ENCODE results near the gene TDRD7.
A peak's percentile ranks its signal among the peaks of the same experiment; 100 is the strongest.

TDRD7 gene

GRCh38 chr9:97519441-97519970 lies 107.6 kb downstream of the TDRD7 start:
- no peaks in the 10 kb centered on the region for H3K36me3 ChIP-seq (ENCODE audit: low read depth)
- H3K9me3 ChIP-seq (ENCODE audit: severe bottlenecking), result no peaks in the 10 kb centered on the region
- H3K4me3 ChIP-seq (ENCODE audit: severe bottlenecking), result no peak overlapping the region
- H3K27me3 ChIP-seq (ENCODE audit: insufficient read depth, poor library complexity, severe bottlenecking), result no peaks in the 10 kb centered on the region
- TF ChIP-seq CTCF (IDR thresholded peaks at IDR 0.05; ENCODE audit: poor library complexity, severe bottlenecking), result no peak
- no peak overlapping the region for H3K27ac ChIP-seq (ENCODE audit: poor library complexity, severe bottlenecking)
- no peak for ATAC-seq (ENCODE audit: low read depth)
- no peak for DNase-seq (ENCODE audit: low spot score)
- no peaks in the 10 kb centered on the region for H3K4me1 ChIP-seq (ENCODE audit: insufficient read depth, poor library complexity, severe bottlenecking)

GRCh38 chr9:97521576-97522333 lies 109.9 kb downstream of the TDRD7 start:
- Histone ChIP-seq H3K9me3 (ENCODE audit: severe bottlenecking) (no peaks in the 10 kb centered on the region), H3K27ac (ENCODE audit: poor library complexity, severe bottlenecking) (no peak overlapping the region), H3K4me1 (ENCODE audit: insufficient read depth, poor library complexity, severe bottlenecking) (peaks cover 9% of the 10 kb centered on the region), H3K27me3 (ENCODE audit: insufficient read depth, poor library complexity, severe bottlenecking) (no peaks in the 10 kb centered on the region), H3K36me3 (ENCODE audit: low read depth) (no peaks in the 10 kb centered on the region), H3K4me3 (ENCODE audit: severe bottlenecking) (no peak overlapping the region)
- TF ChIP-seq CTCF (IDR thresholded peaks at IDR 0.05; ENCODE audit: poor library complexity, severe bottlenecking), result no peak
- no peak for ATAC-seq (ENCODE audit: low read depth)
- no peak for DNase-seq (ENCODE audit: low spot score)

- no peak overlapping the region for H3K4me3 ChIP-seq (ENCODE audit: severe bottlenecking)
- H3K27ac ChIP-seq (ENCODE audit: poor library complexity, severe bottlenecking), result no peak overlapping the region
- no peaks in the 10 kb centered on the region for H3K9me3 ChIP-seq (ENCODE audit: severe bottlenecking)
- no peak for TF ChIP-seq CTCF (IDR thresholded peaks at IDR 0.05; ENCODE audit: poor library complexity, severe bottlenecking)
- no peaks in the 10 kb centered on the region for H3K27me3 ChIP-seq (ENCODE audit: insufficient read depth, poor library complexity, severe bottlenecking)
- ATAC-seq (ENCODE audit: low read depth), result no peak
- H3K36me3 ChIP-seq (ENCODE audit: low read depth), result no peaks in the 10 kb centered on the region
- peaks cover 9% of the 10 kb centered on the region for H3K4me1 ChIP-seq (ENCODE audit: insufficient read depth, poor library complexity, severe bottlenecking)
- DNase-seq (ENCODE audit: low spot score), result no peak
Observed at GRCh38 chr9:97524424-97524823, 112.5 kb downstream of the TDRD7 start.

GRCh38 chr9:97525451-97525850 lies 113.6 kb downstream of the TDRD7 start:
- Histone ChIP-seq H3K4me3 (ENCODE audit: severe bottlenecking) (no peak overlapping the region), H3K27me3 (ENCODE audit: insufficient read depth, poor library complexity, severe bottlenecking) (no peaks in the 10 kb centered on the region), H3K27ac (ENCODE audit: poor library complexity, severe bottlenecking) (no peak overlapping the region), H3K9me3 (ENCODE audit: severe bottlenecking) (no peaks in the 10 kb centered on the region), H3K36me3 (ENCODE audit: low read depth) (no peaks in the 10 kb centered on the region), H3K4me1 (ENCODE audit: insufficient read depth, poor library complexity, severe bottlenecking) (peaks cover 9% of the 10 kb centered on the region)
- DNase-seq (ENCODE audit: low spot score) (no peak), ATAC-seq (ENCODE audit: low read depth) (peak; percentile 81)
- TF ChIP-seq CTCF (IDR thresholded peaks at IDR 0.05; ENCODE audit: poor library complexity, severe bottlenecking), result no peak
